BLaER1 (cell line): ENCODE data around the gene MRPL14.
A peak's percentile ranks its signal among the peaks of the same experiment; 100 is the strongest.
"Not testable (repeated sequence)": the region's sequence is repeated elsewhere in the genome, so short reads cannot be mapped to it uniquely, and the experiment has no call there.

Source experiments
- H3K27ac ChIP-seq: shearing (Covaris generic); formaldehyde crosslinking; 2 replicates; pipeline ENCODE4 v1.8.1; 2022
- H3K27me3 ChIP-seq: shearing (Covaris generic); formaldehyde crosslinking; 2 replicates; pipeline ENCODE4 v1.8.1; 2022
- H3K36me3 ChIP-seq: shearing (Covaris generic); formaldehyde crosslinking; 2 replicates; pipeline ENCODE4 v1.8.1; 2022
- H3K4me1 ChIP-seq: shearing (Covaris generic); formaldehyde crosslinking; 2 replicates; pipeline ENCODE4 v1.8.1; 2022
- H3K4me2 ChIP-seq: shearing (Covaris generic); formaldehyde crosslinking; 2 replicates; pipeline ENCODE4 v1.8.1; 2022
- H3K4me3 ChIP-seq: shearing (Covaris generic); formaldehyde crosslinking; 2 replicates; pipeline ENCODE4 v1.8.1; 2022
- H3K9ac ChIP-seq: shearing (Covaris generic); formaldehyde crosslinking; 2 replicates; pipeline ENCODE4 v1.8.1; 2022
- H3K9me3 ChIP-seq: shearing (Covaris generic); formaldehyde crosslinking; 2 replicates; pipeline ENCODE4 v1.8.1; 2022
- H4K20me1 ChIP-seq: shearing (Covaris generic); formaldehyde crosslinking; 2 replicates; pipeline ENCODE4 v1.8.1; 2022
- Cebpa-rat ChIP-seq: shearing (Covaris generic); IDR thresholded peaks from 2 replicates; pipeline ENCODE4 v1.8.1; 2022

MRPL14 gene

DNA sequence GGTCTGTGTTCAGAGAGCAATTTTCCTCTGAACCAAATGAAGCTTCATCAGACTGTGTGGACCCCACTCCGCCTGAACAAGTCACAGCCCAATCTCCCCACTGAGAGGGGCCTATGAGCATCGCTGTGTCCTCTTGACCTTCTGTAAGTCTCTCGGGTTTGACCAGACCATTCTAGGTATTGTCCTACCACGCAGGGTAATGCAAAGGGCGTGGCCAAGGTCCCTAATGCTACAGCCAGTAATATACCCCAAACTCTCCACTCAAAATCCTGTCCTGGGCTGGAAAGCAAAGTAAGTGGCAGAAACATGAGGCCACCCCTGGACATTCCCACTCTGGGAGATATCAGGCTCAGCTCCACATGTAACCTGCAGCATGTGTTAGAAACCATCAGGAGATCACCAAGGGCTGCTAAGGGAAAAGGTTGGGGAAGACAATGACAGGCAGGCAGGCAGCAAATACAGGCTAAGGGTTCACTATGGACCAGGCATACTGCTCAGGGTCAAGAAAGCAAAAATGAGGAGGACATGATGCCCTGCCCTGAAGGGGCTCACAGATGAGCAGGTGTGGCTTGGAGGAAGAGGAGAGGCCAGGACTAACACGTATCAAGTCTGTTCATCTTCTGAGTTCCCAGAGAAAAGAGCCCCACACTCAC is 33.4 kb downstream of the MRPL14 start:
- Histone ChIP-seq H3K4me1 (peaks cover 22% of the 10 kb centered on the region), H3K27me3 (no peaks in the 10 kb centered on the region), H3K4me3 (no peak overlapping the region), H3K9ac (no peak overlapping the region), H3K4me2 (no peak overlapping the region), H3K36me3 (peaks cover 60% of the 10 kb centered on the region), H3K9me3 (no peaks in the 10 kb centered on the region), H3K27ac (no peak overlapping the region), H4K20me1 (peaks cover 51% of the 10 kb centered on the region)
- TF ChIP-seq Cebpa-rat: no peak

GRCh38 chr6:44093066-44093465 is 34.2 kb downstream of the MRPL14 start:
- no peaks in the 10 kb centered on the region for H3K27me3 ChIP-seq
- TF ChIP-seq Cebpa-rat: no peak
- H3K4me2 ChIP-seq: no peak overlapping the region
- no peak overlapping the region for H3K9ac ChIP-seq
- peaks cover 62% of the 10 kb centered on the region; the same call in 1 of the 2 replicates for H3K36me3 ChIP-seq
- H3K4me1 ChIP-seq: peaks cover 24% of the 10 kb centered on the region
- no peak overlapping the region for H3K4me3 ChIP-seq
- no peak overlapping the region for H3K27ac ChIP-seq
- H3K9me3 ChIP-seq: no peaks in the 10 kb centered on the region
- H4K20me1 ChIP-seq: peaks cover 44% of the 10 kb centered on the region

- Histone ChIP-seq H3K9ac (no peak overlapping the region), H3K27ac (no peak overlapping the region), H3K9me3 (no peaks in the 10 kb centered on the region), H3K4me1 (peaks cover 24% of the 10 kb centered on the region), H3K4me3 (no peak overlapping the region), H4K20me1 (peaks cover 35% of the 10 kb centered on the region), H3K36me3 (peaks cover 65% of the 10 kb centered on the region; the same call in 1 of the 2 replicates), H3K4me2 (no peak overlapping the region), H3K27me3 (no peaks in the 10 kb centered on the region)
- TF ChIP-seq Cebpa-rat: no peak
Measured at GRCh38 chr6:44091981-44092884, 35.0 kb downstream of the MRPL14 start.

- Histone ChIP-seq H3K36me3 (peaks cover 69% of the 10 kb centered on the region; the same call in 1 of the 2 replicates), H4K20me1 (peaks cover 28% of the 10 kb centered on the region), H3K4me1 (peaks cover 24% of the 10 kb centered on the region)
- H3K27ac ChIP-seq, H3K4me3 ChIP-seq, H3K9me3 ChIP-seq, H3K4me2 ChIP-seq, H3K27me3 ChIP-seq, H3K9ac ChIP-seq: not testable (repeated sequence)
Measured at GRCh38 chr6:44091356-44091755, 35.9 kb downstream of the MRPL14 start.

DNA sequence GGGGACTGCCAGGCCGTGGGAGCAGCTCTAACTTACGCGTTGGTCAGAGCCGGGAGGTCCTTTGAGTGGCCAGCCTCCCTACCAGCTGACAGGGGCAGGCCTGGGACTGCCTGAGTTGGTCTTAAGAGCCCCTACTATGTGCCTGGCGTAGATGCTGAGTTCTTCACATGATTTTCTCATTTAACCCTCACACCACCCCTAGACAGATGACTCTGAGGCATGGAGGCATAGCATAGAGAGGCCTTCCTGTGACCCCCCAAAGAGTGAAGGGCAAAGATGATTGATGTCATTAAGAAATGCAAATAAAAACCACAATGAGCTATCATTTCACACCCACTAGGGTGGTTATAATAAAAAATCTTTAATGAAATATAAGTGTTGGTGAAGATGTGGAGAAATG is 36.8 kb downstream of the MRPL14 start:
- no peaks in the 10 kb centered on the region for H3K27me3 ChIP-seq
- no peak overlapping the region for H3K4me3 ChIP-seq
- no peak overlapping the region for H3K9ac ChIP-seq
- no peak overlapping the region for H3K27ac ChIP-seq
- H3K9me3 ChIP-seq: no peaks in the 10 kb centered on the region
- H4K20me1 ChIP-seq: peaks cover 21% of the 10 kb centered on the region; the same call in 1 of the 2 replicates
- peaks cover 69% of the 10 kb centered on the region; the same call in 1 of the 2 replicates for H3K36me3 ChIP-seq
- no peak overlapping the region for H3K4me2 ChIP-seq
- TF ChIP-seq Cebpa-rat: no peak
- H3K4me1 ChIP-seq: peaks cover 30% of the 10 kb centered on the region

GRCh38 chr6:44088827-44089590 is 38.2 kb downstream of the MRPL14 start:
- peaks cover 45% of the 10 kb centered on the region for H3K4me1 ChIP-seq
- H3K4me2 ChIP-seq: no peak overlapping the region
- H3K4me3 ChIP-seq: no peak overlapping the region
- no peak overlapping the region for H3K27ac ChIP-seq
- TF ChIP-seq Cebpa-rat: no peak
- H3K36me3 ChIP-seq: peaks cover 55% of the 10 kb centered on the region; the same call in 1 of the 2 replicates
- no peaks in the 10 kb centered on the region for H3K27me3 ChIP-seq
- peaks cover 21% of the 10 kb centered on the region; the same call in 1 of the 2 replicates for H4K20me1 ChIP-seq
- no peak overlapping the region for H3K9ac ChIP-seq
- no peaks in the 10 kb centered on the region for H3K9me3 ChIP-seq

- peaks cover 59% of the 10 kb centered on the region for H3K4me1 ChIP-seq
- H4K20me1 ChIP-seq: peaks cover 17% of the 10 kb centered on the region; the same call in 1 of the 2 replicates
- no peak for TF ChIP-seq Cebpa-rat
- H3K4me2 ChIP-seq: peak overlapping the region; percentile 93
- peak overlapping the region; percentile 45; the same call in 1 of the 2 replicates for H3K27ac ChIP-seq
- no peak overlapping the region for H3K4me3 ChIP-seq
- H3K36me3 ChIP-seq: peaks cover 42% of the 10 kb centered on the region; the same call in 1 of the 2 replicates
- no peaks in the 10 kb centered on the region for H3K9me3 ChIP-seq
- no peaks in the 10 kb centered on the region for H3K27me3 ChIP-seq
- peak overlapping the region; percentile 30; the same call in 1 of the 2 replicates for H3K9ac ChIP-seq
Measured at GRCh38 chr6:44087623-44088022, 39.6 kb downstream of the MRPL14 start.

GRCh38 chr6:44086931-44087574 is 40.2 kb downstream of the MRPL14 start:
- Histone ChIP-seq H3K9me3 (no peaks in the 10 kb centered on the region), H3K4me1 (peaks cover 64% of the 10 kb centered on the region), H3K4me2 (peak overlapping the region; percentile 93), H3K27me3 (no peaks in the 10 kb centered on the region), H4K20me1 (peaks cover 17% of the 10 kb centered on the region; the same call in 1 of the 2 replicates), H3K27ac (peak overlapping the region; percentile 45; the same call in 1 of the 2 replicates), H3K9ac (peak overlapping the region; percentile 30; the same call in 1 of the 2 replicates), H3K36me3 (peaks cover 38% of the 10 kb centered on the region; the same call in 1 of the 2 replicates), H3K4me3 (no peak overlapping the region)
- no peak for TF ChIP-seq Cebpa-rat

DNA sequence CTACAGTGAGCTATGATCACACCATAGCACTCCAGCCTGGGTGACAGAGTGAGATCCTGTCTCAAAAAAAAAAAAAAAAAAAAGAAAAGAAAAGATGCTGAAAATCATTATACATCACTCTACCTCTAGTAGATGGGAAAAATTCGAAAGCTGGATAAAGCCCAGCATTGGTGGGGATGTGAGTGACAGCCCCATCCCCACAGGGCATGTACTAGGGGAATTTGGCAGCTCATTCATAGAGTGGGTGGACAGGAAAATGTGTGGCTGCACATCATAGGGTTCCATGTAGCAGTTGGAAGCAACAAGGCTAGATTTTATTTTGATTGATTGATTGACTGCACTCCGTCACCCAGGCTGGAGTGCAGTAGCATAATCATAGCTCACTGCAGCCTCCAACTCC is 42.0 kb downstream of the MRPL14 start:
- Histone ChIP-seq H3K36me3 (peaks cover 25% of the 10 kb centered on the region; the same call in 1 of the 2 replicates), H3K9ac (no peak overlapping the region), H3K27me3 (no peaks in the 10 kb centered on the region), H3K9me3 (no peaks in the 10 kb centered on the region), H3K4me2 (peak overlapping the region; percentile 93), H3K4me3 (no peak overlapping the region; the same call in 1 of the 2 replicates), H3K27ac (peak overlapping the region; percentile 85; the same call in 1 of the 2 replicates), H3K4me1 (peaks cover 83% of the 10 kb centered on the region), H4K20me1 (peaks cover 7% of the 10 kb centered on the region; the same call in 1 of the 2 replicates)
- no peak for TF ChIP-seq Cebpa-rat
